ENCODE measurements around the gene LCT. TPM values are rescaled to one million over a fixed set of nuclear protein-coding genes. Genes with fewer than 3 reads are reported as not detected.

Gene LCT
- total RNA-seq, 6 experiments from 2014 or later = not detected

DNA sequence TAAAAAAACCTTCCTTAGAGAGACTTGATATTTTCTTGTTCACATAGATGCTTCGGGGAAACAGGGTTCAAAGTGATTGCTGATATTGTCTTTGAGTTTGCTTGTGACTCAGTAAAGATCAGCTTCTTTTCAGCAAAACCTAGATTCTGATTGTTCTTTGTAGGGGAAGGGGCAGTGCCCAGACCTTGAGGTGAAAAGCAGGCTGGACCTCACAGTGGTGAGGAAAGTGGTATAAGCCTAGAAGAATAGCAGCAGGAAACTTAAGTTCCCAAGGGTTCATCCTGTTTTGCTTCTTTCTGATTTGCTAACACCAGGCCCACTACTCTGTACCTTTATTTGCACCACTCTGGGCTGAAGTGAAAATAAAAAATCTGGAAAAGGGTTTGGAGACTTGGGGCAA lies 74.5 kb downstream of the LCT start:
- TF ChIP-seq, protein P1, sequence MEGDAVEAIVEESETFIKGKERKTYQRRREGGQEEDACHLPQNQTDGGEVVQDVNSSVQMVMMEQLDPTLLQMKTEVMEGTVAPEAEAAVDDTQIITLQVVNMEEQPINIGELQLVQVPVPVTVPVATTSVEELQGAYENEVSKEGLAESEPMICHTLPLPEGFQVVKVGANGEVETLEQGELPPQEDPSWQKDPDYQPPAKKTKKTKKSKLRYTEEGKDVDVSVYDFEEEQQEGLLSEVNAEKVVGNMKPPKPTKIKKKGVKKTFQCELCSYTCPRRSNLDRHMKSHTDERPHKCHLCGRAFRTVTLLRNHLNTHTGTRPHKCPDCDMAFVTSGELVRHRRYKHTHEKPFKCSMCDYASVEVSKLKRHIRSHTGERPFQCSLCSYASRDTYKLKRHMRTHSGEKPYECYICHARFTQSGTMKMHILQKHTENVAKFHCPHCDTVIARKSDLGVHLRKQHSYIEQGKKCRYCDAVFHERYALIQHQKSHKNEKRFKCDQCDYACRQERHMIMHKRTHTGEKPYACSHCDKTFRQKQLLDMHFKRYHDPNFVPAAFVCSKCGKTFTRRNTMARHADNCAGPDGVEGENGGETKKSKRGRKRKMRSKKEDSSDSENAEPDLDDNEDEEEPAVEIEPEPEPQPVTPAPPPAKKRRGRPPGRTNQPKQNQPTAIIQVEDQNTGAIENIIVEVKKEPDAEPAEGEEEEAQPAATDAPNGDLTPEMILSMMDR (IDR thresholded peaks at IDR 0.05) = no peak
- Mint-ChIP-seq H3K27me3 (ENCODE audit: insufficient read depth) (no peaks in the 10 kb centered on the region), H3K36me3 (ENCODE audit: low read depth) (peaks cover 26% of the 10 kb centered on the region), H3K4me1 (ENCODE audit: low read depth) (no peaks in the 10 kb centered on the region), H3K27ac (no peak overlapping the region), H3K9me3 (no peaks in the 10 kb centered on the region), H3K4me3 (no peak overlapping the region)
- DNase-seq = no peak

DNA sequence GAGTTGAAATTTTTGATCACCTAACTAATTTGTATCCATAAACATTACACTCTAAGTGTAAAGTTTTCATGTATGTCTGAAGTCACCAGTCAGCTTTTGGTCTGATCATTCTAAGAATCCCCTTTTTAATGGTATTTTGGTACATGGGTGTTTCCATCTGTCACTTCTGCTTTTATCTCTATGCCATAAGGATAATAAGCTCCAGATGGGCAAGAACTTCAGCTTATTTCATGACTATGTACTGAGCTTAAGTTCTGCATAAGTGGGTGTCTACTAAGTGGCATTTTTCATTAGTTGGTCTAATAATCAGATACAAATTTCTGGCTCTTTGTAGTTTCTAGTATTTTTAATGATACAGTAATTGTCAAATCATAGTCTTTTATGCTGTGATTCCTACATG lies 75.0 kb downstream of the LCT start:
- Mint-ChIP-seq H3K27ac (no peak overlapping the region), H3K9me3 (peaks cover under 1% of the 10 kb centered on the region; the same call in 1 of the 2 replicates), H3K27me3 (ENCODE audit: insufficient read depth) (no peaks in the 10 kb centered on the region), H3K4me3 (no peak overlapping the region), H3K4me1 (ENCODE audit: low read depth) (no peaks in the 10 kb centered on the region), H3K36me3 (ENCODE audit: low read depth) (peaks cover 28% of the 10 kb centered on the region)
- DNase-seq = no peak
- TF ChIP-seq, protein P1 (IDR thresholded peaks at IDR 0.05) = no peak

DNA sequence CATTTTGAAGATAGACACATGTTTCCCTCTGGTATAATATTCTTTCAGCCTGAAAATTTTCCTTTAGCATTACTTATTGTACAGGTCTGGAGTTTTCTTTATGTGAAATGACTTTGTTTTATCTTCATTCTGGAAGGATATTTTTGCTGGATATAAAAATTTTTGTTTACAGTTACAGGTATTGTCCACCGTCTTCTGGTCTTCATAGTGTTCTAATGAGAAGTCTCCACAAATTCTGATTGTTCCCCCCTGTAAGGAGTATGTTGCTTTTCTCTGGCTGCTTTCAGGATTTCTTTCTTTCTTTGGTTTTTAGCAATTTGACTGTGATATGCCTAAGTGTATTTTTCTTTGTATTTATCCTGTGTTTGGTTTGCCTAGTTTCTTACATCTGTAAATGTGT lies 80.3 kb downstream of the LCT start:
- H3K27me3 Mint-ChIP-seq (ENCODE audit: insufficient read depth) = no peaks in the 10 kb centered on the region
- H3K4me3 Mint-ChIP-seq = no peak overlapping the region
- no peak for DNase-seq
- no peak overlapping the region for H3K27ac Mint-ChIP-seq
- H3K36me3 Mint-ChIP-seq (ENCODE audit: low read depth) = peaks cover 45% of the 10 kb centered on the region
- peaks cover 12% of the 10 kb centered on the region for H3K9me3 Mint-ChIP-seq
- TF ChIP-seq, protein P1 (IDR thresholded peaks at IDR 0.05) = no peak
- H3K4me1 Mint-ChIP-seq (ENCODE audit: low read depth) = no peaks in the 10 kb centered on the region

DNA sequence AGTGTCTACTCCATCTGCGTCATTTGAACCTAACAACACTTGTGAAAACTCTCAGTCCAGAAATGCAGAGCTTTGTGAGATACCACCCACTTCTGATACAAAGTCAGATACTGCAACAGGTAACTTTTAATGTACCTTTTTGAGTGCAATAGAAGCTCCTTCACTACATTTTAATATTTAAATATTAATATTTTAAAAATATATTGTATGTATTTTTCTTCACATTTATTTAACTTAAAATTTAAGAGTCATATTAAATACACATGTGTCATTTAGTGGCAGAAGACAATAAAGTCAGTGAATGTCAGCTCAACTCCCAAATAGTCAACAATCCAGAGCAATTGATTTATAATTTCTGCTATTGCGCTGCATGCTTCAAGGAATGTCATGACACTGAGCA lies 81.4 kb downstream of the LCT start:
- DNase-seq = no peak
- Mint-ChIP-seq H3K27ac (no peak overlapping the region), H3K36me3 (ENCODE audit: low read depth) (peaks cover 45% of the 10 kb centered on the region), H3K4me3 (no peak overlapping the region), H3K4me1 (ENCODE audit: low read depth) (no peaks in the 10 kb centered on the region), H3K9me3 (peaks cover 12% of the 10 kb centered on the region), H3K27me3 (ENCODE audit: insufficient read depth) (no peaks in the 10 kb centered on the region)
- TF ChIP-seq, protein P1 (IDR thresholded peaks at IDR 0.05) = no peak

DNA sequence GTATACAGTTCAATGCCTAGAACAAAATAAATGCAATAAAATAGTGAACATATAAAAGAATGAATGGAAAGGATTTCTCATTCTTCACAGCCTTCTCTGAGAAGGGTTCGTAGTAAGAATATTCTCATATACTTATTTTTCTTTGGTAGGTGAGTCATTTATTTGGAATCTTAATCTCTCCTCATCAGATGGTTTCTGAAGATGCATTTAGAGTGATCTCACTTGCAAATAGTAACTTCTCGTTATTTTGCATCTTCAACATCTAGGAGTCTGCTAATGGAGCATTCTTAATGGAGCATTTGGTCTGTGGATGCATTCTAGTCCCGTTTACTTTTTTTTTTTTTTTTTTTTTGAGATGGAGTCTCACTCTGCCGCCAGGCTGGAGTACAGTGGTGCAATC lies 91.4 kb downstream of the LCT start:
- H3K4me1 Mint-ChIP-seq (ENCODE audit: low read depth) = peaks cover 46% of the 10 kb centered on the region
- H3K27me3 Mint-ChIP-seq (ENCODE audit: insufficient read depth) = peaks cover 2% of the 10 kb centered on the region; the same call in 1 of the 2 replicates
- H3K9me3 Mint-ChIP-seq = no peaks in the 10 kb centered on the region
- H3K4me3 Mint-ChIP-seq = peak overlapping the region; percentile 92
- DNase-seq = peak; percentile 83
- TF ChIP-seq, protein P1 (IDR thresholded peaks at IDR 0.05) = no peak
- H3K27ac Mint-ChIP-seq = peak overlapping the region; percentile 70
- peaks cover 41% of the 10 kb centered on the region for H3K36me3 Mint-ChIP-seq (ENCODE audit: low read depth)

Measured in HFFc6 (cell line).